Caco-2 (cell line): ENCODE measurements around the gene DOCK2. TPM values are rescaled to one million over a fixed set of nuclear protein-coding genes. Genes with fewer than 3 reads are reported as not detected.

Experiments used
- BruUV-seq: library from RNA; stranded (reverse); fragments of 400-500 nt; replicated peaks from 2 replicates; lab custom pipeline; 2021; lab: Mats Ljungman, UMichigan
- CTCF ChIA-PET: fragments of 300-600 bp; sonication (Branson Sonifier 250); formaldehyde crosslinking; loops from one replicate; lab custom pipeline; 2022; ENCODE audit warnings: antibody characterized with exemption; lab: Charles Lee
- POLR2A ChIA-PET: fragments of 300-600 bp; sonication (Branson Sonifier 250); formaldehyde crosslinking; loops from one replicate; lab custom pipeline; 2022; ENCODE audit warnings: antibody characterized with exemption; lab: Charles Lee
- DNase-seq, 2 experiments: peaks; one replicate each; pipeline versions ENCODE4 v3.0.0 to v3.0.0-alpha.2; 2020 to 2022
- H3K27me3 ChIP-seq: replicated peaks from 2 replicates; pipeline ENCODE4 v1.6.0; 2011; ENCODE audit warnings: low read length; ENCODE audit not compliant: control insufficient read depth, insufficient read depth
- H3K36me3 ChIP-seq: 2 replicates; pipeline ENCODE4 v1.5.1; 2011; ENCODE audit warnings: low read length; ENCODE audit not compliant: control insufficient read depth, insufficient read depth
- H3K4me1 ChIP-seq: fragments of 250-450 bp; sonication (Bioruptor Pico); 2 replicates; pipeline ENCODE4 v1.5.1; 2020; ENCODE audit warnings: mild to moderate bottlenecking
- H3K4me3 ChIP-seq: 2 replicates; pipeline ENCODE4 v1.5.1; 2011; ENCODE audit warnings: low read depth, mild to moderate bottlenecking, control low read depth, low read length
- H3K9me3 ChIP-seq: fragments of 250-450 bp; sonication (Bioruptor Pico); 2 replicates; pipeline ENCODE4 v1.5.1; 2020; ENCODE audit warnings: mild to moderate bottlenecking, moderate library complexity
- H3K27ac Mint-ChIP-seq: one replicate; pipeline ENCODE4 v1.8.0; 2022; ENCODE audit warnings: mixed read lengths; ENCODE audit not compliant: unreplicated experiment
- H3K27me3 Mint-ChIP-seq: one replicate; pipeline ENCODE4 v1.8.0; 2022; ENCODE audit warnings: mixed read lengths; ENCODE audit not compliant: insufficient read depth, unreplicated experiment
- H3K36me3 Mint-ChIP-seq: one replicate; pipeline ENCODE4 v1.8.0; 2022; ENCODE audit warnings: mild to moderate bottlenecking, mixed read lengths; ENCODE audit not compliant: insufficient read depth, unreplicated experiment
- H3K4me1 Mint-ChIP-seq: one replicate; pipeline ENCODE4 v1.8.0; 2022; ENCODE audit warnings: low read depth, mixed read lengths; ENCODE audit not compliant: unreplicated experiment
- H3K4me3 Mint-ChIP-seq: one replicate; pipeline ENCODE4 v1.8.0; 2022; ENCODE audit warnings: mild to moderate bottlenecking, moderate library complexity, mixed read lengths; ENCODE audit not compliant: unreplicated experiment
- H3K9me3 Mint-ChIP-seq: one replicate; pipeline ENCODE4 v1.8.0; 2022; ENCODE audit warnings: mixed read lengths; ENCODE audit not compliant: unreplicated experiment
- CTCF ChIP-seq, 2 experiments: fragments of 200-600 bp in 1 of 2; IDR thresholded peaks; 1 replicate in 1 of 2; 2 replicates in 1 of 2; pipeline versions ENCODE4 v1.5.1 to v1.8.0; 2011 to 2022; ENCODE audit warnings: antibody characterized with exemption in 1 of 2, control low read depth in 1 of 2, inconsistent platforms in 1 of 2, low read depth in 1 of 2, low read length in 1 of 2, mild to moderate bottlenecking in 1 of 2, moderate library complexity in 1 of 2; ENCODE audit not compliant: insufficient read depth in 1 of 2, severe bottlenecking in 1 of 2, unreplicated experiment in 1 of 2
- intact Hi-C: fragments of 100-400 bp; cut with micrococcal nuclease; formaldehyde crosslinking; loops from one replicate; pipeline ENCODE4 v1.10.0; 2022; ENCODE audit not compliant: unreplicated experiment
- total RNA-seq: library from RNA; stranded (reverse); gene quantifications from 2 replicates; pipeline ENCODE4 v1.2.3, GENCODE V29; 2022

DOCK2 gene
- total RNA-seq, 1 experiment from 2014 or later: 0.09 TPM

DNA sequence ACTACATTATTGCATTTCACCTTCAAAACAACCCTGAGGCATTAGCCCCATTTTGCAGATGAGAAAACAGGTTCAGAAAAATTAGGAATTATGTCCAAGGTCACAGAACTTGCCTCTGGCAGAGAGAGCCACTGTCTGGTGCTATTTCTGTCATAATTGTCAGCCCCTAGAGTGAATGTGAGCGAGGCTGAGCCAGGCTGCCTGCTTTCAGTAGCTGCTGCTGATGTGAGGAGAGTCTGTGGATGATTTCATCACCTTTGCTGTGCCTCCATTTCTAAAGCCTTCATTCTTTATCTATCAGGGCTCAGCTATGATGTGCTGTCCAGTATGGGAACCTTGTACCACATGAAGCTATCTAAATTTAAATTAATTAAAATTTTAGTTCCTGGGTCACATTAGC is 271.8 kb downstream of the DOCK2 start:
- Histone ChIP-seq H3K36me3 (no peaks in the 10 kb centered on the region), H3K9me3 (no peaks in the 10 kb centered on the region), H3K27me3 (no peaks in the 10 kb centered on the region), H3K4me3 (no peak overlapping the region), H3K4me1 (no peaks in the 10 kb centered on the region; the same call in 1 of the 2 replicates)
- Mint-ChIP-seq H3K4me3 (no peak overlapping the region), H3K27ac (no peak overlapping the region), H3K4me1 (no peaks in the 10 kb centered on the region), H3K36me3 (no peaks in the 10 kb centered on the region), H3K9me3 (no peaks in the 10 kb centered on the region), H3K27me3 (no peaks in the 10 kb centered on the region)
- no peak for TF ChIP-seq CTCF (IDR thresholded peaks at IDR 0.05; ENCODE audit: insufficient read depth in 1 of 2, low read depth in 1 of 2, low read length in 1 of 2, severe bottlenecking in 1 of 2, unreplicated experiment in 1 of 2)
- intact Hi-C loops: no loop called here
- ChIA-PET CTCF (no interaction called here), POLR2A (no interaction called here)
- BruUV-seq: no TSS peak
- DNase-seq: no peak

- H3K27ac Mint-ChIP-seq: no peak overlapping the region
- no peak overlapping the region for H3K4me3 Mint-ChIP-seq
- Histone ChIP-seq H3K27me3 (no peaks in the 10 kb centered on the region), H3K9me3 (no peaks in the 10 kb centered on the region), H3K36me3 (no peaks in the 10 kb centered on the region), H3K4me1 (no peaks in the 10 kb centered on the region; the same call in 1 of the 2 replicates), H3K4me3 (no peak overlapping the region)
- no peaks in the 10 kb centered on the region for H3K9me3 Mint-ChIP-seq
- no peaks in the 10 kb centered on the region for H3K27me3 Mint-ChIP-seq
- DNase-seq: no peak
- no peaks in the 10 kb centered on the region for H3K36me3 Mint-ChIP-seq
- BruUV-seq: no TSS peak
- no peak for TF ChIP-seq CTCF (IDR thresholded peaks at IDR 0.05; ENCODE audit: insufficient read depth in 1 of 2, low read depth in 1 of 2, low read length in 1 of 2, severe bottlenecking in 1 of 2, unreplicated experiment in 1 of 2)
- POLR2A ChIA-PET: no interaction called here
- CTCF ChIA-PET: no interaction called here
- intact Hi-C loops: no loop called here
- H3K4me1 Mint-ChIP-seq: no peaks in the 10 kb centered on the region
Observed at GRCh38 chr5:169909945-169910344, 272.9 kb downstream of the DOCK2 start.

- ChIA-PET POLR2A (no interaction called here), CTCF (no interaction called here)
- no peak overlapping the region for H3K27ac Mint-ChIP-seq
- no peak for DNase-seq
- intact Hi-C loops: no loop called here
- no peaks in the 10 kb centered on the region for H3K9me3 Mint-ChIP-seq
- H3K4me1 Mint-ChIP-seq: no peaks in the 10 kb centered on the region
- H3K27me3 Mint-ChIP-seq: peaks cover under 1% of the 10 kb centered on the region
- Histone ChIP-seq H3K4me3 (no peak overlapping the region), H3K36me3 (no peaks in the 10 kb centered on the region), H3K4me1 (no peaks in the 10 kb centered on the region; the same call in 1 of the 2 replicates), H3K9me3 (no peaks in the 10 kb centered on the region), H3K27me3 (no peaks in the 10 kb centered on the region)
- no peaks in the 10 kb centered on the region for H3K36me3 Mint-ChIP-seq
- no peak for TF ChIP-seq CTCF (IDR thresholded peaks at IDR 0.05; ENCODE audit: insufficient read depth in 1 of 2, low read depth in 1 of 2, low read length in 1 of 2, severe bottlenecking in 1 of 2, unreplicated experiment in 1 of 2)
- no TSS peak for BruUV-seq
- no peak overlapping the region for H3K4me3 Mint-ChIP-seq
Observed at GRCh38 chr5:169910393-169910792, 273.3 kb downstream of the DOCK2 start.
